HG03060 (cell line): ENCODE results near the gene TUB.
A peak's percentile ranks its signal among the peaks of the same experiment; 100 is the strongest.

ENCODE experiments used
- ATAC-seq: cut with Tn5 transposase; IDR thresholded peaks from one replicate; pipeline ENCODE4 v1.9.1; 2021; ENCODE audit warnings: low read depth, moderate number of reproducible peaks; ENCODE audit not compliant: unreplicated experiment

TUB gene

GRCh38 chr11:8087185-8087584 lies 6.2 kb downstream of the TUB start:
- ATAC-seq, result no peak

DNA sequence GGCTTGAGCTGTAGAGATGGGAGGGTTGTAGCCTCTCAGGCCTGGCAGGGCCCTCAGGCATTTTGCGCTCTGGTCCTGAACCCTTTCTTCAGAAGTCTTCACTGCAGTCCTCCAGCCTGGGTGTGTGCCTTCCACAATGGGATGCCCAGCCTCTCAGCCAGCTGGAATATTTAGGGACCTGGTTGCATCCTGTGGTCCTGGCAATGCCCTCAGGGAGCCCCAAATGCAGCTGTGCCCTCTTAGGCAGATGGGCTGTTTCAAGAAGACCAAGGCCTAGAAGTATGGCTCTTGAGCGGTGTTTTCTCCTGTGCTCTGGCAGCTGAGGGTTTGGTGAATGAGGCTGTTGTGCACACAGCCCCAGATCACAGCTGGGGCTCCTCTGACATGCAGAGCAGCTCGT lies 6.7 kb downstream of the TUB start:
- no peak for ATAC-seq

DNA sequence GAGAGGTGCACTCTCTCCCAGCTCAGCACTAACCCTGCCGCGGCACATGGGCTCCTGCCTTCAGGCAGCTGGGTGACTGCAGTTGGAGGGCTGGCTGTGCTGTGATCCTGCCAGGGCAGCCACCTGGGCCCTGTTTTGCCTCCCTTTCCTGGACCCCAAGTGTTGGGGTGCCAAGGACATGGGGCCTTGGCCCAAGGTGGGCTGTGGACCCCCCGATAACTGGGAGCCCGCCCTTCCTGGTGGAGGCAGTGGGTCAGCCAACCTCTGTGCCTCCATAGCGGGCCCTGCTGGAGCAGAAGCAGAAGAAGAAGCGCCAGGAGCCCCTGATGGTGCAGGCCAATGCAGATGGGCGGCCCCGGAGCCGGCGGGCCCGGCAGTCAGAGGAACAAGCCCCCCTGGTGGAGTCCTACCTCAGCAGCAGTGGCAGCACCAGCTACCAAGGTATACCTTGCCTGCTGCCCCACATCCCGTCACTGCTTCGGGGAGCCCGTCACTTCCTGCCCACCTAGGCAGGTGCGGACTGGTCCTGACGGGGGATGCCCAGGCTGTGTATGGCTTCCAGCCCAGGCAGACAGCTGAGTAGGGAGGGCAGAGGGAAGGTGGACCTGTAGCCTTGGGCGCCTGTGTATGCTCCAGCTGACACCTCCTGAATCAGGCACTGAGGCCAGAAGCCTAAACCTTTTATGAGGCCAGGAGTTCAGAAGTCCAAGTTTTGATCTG lies 8.9 kb downstream of the TUB start:
- no peak for ATAC-seq

- ATAC-seq, result no peak
Measured at GRCh38 chr11:8090756-8091155, 9.7 kb downstream of the TUB start.

DNA sequence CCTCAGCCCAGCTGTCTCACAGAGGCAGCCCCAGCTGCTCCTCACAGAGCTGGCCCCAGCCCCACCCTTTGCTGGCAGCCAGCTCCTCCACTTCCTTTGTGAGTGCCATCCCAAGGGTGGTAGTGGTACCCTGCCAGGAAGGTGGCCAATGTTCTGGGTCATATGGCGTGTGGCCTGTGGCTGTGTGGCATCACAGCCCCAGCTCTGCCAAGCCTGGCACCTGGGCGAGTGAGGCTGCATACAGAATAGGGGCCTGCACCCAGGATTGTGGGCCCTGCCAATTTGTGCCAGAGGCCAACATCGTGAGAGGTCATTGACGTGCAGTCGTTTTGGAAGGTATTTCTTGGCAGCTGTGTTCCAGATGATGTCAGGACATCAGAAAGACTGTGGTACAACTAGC lies 10.7 kb downstream of the TUB start:
- ATAC-seq, result no peak

GRCh38 chr11:8092587-8093424 lies 11.8 kb downstream of the TUB start:
- ATAC-seq, result peak; percentile 47

DNA sequence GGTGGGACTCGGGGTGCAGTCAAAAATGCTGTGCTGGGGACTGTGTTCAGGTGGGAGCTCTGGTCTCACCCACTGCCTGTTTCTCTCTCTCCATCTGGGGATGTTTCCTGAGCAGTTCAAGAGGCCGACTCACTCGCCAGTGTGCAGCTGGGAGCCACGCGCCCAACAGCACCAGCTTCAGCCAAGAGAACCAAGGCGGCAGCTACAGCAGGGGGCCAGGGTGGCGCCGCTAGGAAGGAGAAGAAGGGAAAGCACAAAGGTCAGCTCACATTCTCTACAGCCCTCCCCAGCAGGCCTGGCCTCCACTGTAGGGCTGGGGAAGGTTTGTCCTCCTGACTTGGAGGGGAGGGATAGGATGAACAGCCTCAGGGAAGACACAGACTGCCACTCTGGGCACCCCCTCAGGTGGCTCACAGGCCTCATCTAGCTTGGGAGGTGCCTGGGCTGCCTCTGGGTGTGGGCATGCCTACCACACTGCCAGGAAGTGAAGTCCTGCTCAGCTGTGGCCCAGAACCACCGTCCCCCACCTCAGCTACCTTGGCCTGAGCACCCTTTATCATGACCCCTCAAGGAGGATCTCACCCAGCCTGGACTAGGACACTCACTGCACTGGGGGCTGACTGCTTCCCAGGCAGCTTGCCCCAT lies 13.0 kb downstream of the TUB start:
- no peak for ATAC-seq

- ATAC-seq, result no peak
Measured at GRCh38 chr11:8094656-8095055, 13.6 kb downstream of the TUB start.

DNA sequence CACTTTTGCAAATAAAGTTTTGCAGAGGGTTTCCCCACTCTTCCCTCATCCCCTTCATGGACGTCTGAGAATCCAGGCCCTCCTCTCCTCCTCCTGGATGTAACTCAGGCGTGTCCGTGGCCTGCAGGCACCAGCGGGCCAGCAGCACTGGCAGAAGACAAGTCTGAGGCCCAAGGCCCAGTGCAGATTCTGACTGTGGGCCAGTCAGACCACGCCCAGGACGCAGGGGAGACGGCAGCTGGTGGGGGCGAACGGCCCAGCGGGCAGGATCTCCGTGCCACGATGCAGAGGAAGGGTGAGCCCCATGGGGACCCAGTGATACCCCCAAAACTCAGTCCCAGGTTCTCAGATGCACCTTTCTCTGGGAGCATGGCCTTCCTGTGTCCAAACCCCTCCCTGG lies 14.4 kb downstream of the TUB start:
- ATAC-seq, result no peak

GRCh38 chr11:8095806-8096522 lies 15.0 kb downstream of the TUB start:
- ATAC-seq, result no peak

GRCh38 chr11:8096575-8096974 lies 15.6 kb downstream of the TUB start:
- no peak for ATAC-seq

- no peak for ATAC-seq
Measured at GRCh38 chr11:8097062-8097461, 16.1 kb downstream of the TUB start.

DNA sequence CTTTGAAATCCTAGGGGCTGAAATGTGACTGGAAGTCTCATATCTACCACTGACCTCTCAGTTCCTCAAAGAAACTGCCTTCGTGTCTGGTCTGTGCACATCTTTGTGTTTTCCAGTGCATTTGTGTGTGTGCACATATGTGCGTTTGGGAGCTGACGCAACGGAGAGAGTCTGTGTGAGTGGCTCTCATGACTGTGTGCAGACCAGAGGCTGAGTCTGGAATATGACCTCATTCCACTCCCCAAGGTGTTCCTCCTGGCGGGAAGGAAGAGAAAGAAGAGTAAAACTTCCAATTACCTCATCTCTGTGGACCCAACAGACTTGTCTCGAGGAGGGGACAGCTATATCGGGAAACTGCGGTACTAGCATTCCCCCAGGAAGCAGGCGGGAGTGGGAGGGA lies 16.5 kb downstream of the TUB start:
- ATAC-seq, result no peak

DNA sequence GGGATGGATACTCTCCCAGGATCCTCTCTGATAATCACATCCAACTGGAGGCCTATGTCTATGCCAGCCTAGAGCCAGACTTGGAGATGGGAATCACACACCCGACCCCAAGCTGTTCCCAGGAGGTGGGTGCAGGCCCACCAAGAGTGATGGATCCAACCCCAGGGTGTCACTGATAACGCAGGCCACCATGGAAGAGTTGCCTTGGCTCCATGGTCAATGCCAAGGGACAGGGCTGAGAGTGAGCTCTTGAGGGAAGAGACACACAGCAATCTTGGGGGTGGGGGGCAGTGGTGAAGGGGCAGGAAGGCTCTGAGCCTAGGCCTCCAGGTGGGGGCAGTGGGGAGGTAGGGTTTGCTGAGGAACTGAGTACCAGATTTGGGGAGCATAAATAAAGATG lies 16.9 kb downstream of the TUB start:
- no peak for ATAC-seq

GRCh38 chr11:8098361-8098760 lies 17.4 kb downstream of the TUB start:
- ATAC-seq, result no peak

- no peak for ATAC-seq
Measured at GRCh38 chr11:8098879-8099278, 17.9 kb downstream of the TUB start.

- peak; percentile 54 for ATAC-seq
Measured at GRCh38 chr11:8099291-8099899, 18.4 kb downstream of the TUB start.

DNA sequence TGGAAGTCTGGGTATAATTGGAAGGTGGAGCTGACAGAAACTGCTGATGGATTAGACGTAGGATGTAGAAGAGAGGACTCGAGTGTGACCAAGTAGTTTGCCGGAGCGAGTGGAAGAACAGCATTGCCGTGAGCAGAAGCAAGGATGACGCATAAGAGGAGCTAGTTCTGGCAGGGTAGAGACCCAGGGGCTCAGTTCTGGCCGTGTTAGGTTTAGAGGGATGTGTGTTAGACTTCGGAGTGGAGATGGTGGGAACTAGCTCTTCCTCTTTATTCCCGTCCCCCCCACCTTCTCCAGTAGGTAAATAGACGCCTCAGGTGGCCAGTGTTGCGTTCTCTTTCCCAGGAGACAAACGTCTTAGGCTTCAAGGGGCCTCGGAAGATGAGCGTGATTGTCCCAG lies 19.1 kb downstream of the TUB start:
- no peak for ATAC-seq

GRCh38 chr11:8100605-8101004 lies 19.6 kb downstream of the TUB start:
- no peak for ATAC-seq

GRCh38 chr11:8101421-8101820 lies 20.4 kb downstream of the TUB start:
- ATAC-seq, result no peak
